GM10266 (cell line): Measurements from ENCODE around the gene NR1H2.
"Not testable (repeated sequence)": the region's sequence is repeated elsewhere in the genome, so short reads cannot be mapped to it uniquely, and the experiment has no call there.

ENCODE experiments used
- DNase-seq: peaks from one replicate; pipeline ENCODE4 v3.0.0; 2012; ENCODE audit errors: extremely low spot score
- CTCF ChIP-seq: IDR thresholded peaks from 2 replicates; pipeline ENCODE4 v1.5.1; 2012; ENCODE audit warnings: mild to moderate bottlenecking, low read depth; ENCODE audit not compliant: control insufficient read depth, insufficient read depth; ENCODE audit errors: missing control alignments

The NR1H2 gene

GRCh38 chr19:50376166-50377050, at the start of gene NR1H2:
Gene NR1H2 (plus strand): TSS chr19:50376457. CDS start chr19:50377606, 1,149 bp downstream.
- DNase-seq, result peak; percentile 86
- no peak for TF ChIP-seq CTCF

- DNase-seq, result peak; percentile 14
- TF ChIP-seq CTCF, result no peak
Measured at GRCh38 chr19:50327013-50327412, 49.2 kb upstream of the NR1H2 start.

GRCh38 chr19:50327461-50328223, 48.6 kb upstream of the NR1H2 start:
- peak; percentile 14 for DNase-seq
- no peak for TF ChIP-seq CTCF

GRCh38 chr19:50328224-50328872, 47.9 kb upstream of the NR1H2 start:
- peak; percentile 58 for DNase-seq
- peak; percentile 52 for TF ChIP-seq CTCF

- no peak for DNase-seq
- peak; percentile 38 for TF ChIP-seq CTCF
Measured at GRCh38 chr19:50328873-50329145, 47.4 kb upstream of the NR1H2 start.

GRCh38 chr19:50329146-50329925, 46.9 kb upstream of the NR1H2 start, which contains the start of gene KCNC3:
Gene KCNC3 (minus strand): TSS chr19:50329377. CDS start chr19:50329082, 295 bp downstream.
- peak; percentile 100 for DNase-seq
- no peak for TF ChIP-seq CTCF

GRCh38 chr19:50329926-50330294, 46.3 kb upstream of the NR1H2 start:
- not testable (repeated sequence) for DNase-seq
